Psoas muscle (tissue), 8 donors: Measurements from ENCODE around the gene PRSS22. TPM values are rescaled to one million over a fixed set of nuclear protein-coding genes. Genes with fewer than 3 reads are reported as not detected.

Source experiments
- ATAC-seq, 4 donors: fragments of 200-7000 bp; cut with Tn5 transposase; one replicate each; pipeline ENCODE4 v1.9.1; 2020; ENCODE audit warnings: moderate library complexity in 3 of 4, mild to moderate bottlenecking in 2 of 4
- DNase-seq, 2 donors: peaks; one replicate each; pipeline ENCODE4 v3.0.0-alpha.2; 2020
- H3K27ac ChIP-seq: fragments of 200-600 bp; one replicate; pipeline ENCODE4 v1.8.0; 2022
- H3K27me3 ChIP-seq, 3 donors: fragments of 200-600 bp in 1 of 3; one replicate each; pipeline versions ENCODE4 v1.6.1 to v1.8.0; 2013 to 2022; ENCODE audit warnings: low read length in 2 of 3, mild to moderate bottlenecking in 2 of 3, moderate library complexity in 1 of 3; ENCODE audit not compliant: insufficient read depth in 3 of 3
- H3K36me3 ChIP-seq, 2 donors: fragments of 200-600 bp in 1 of 2; one replicate each; pipeline versions ENCODE4 v1.6.1 to v1.8.0; 2013 to 2022; ENCODE audit warnings: low read depth in 1 of 2, mild to moderate bottlenecking in 1 of 2, moderate library complexity in 1 of 2; ENCODE audit not compliant: insufficient read depth in 1 of 2
- H3K4me1 ChIP-seq: fragments of 200-600 bp; one replicate; pipeline ENCODE4 v1.8.0; 2022
- H3K4me3 ChIP-seq: fragments of 200-600 bp; one replicate; pipeline ENCODE4 v1.8.0; 2022; ENCODE audit warnings: mild to moderate bottlenecking
- H3K9me3 ChIP-seq: fragments of 200-600 bp; one replicate; pipeline ENCODE4 v1.8.0; 2022
- WGBS, 3 donors: extraction: QIAGEN DNeasy Blood & Tissue Kit; methylation state at CpG; one replicate each; pipeline versions ENCODE4 v1.1.6 to v1.1.7; 2013; 5-methylcytosine and 5-hydroxymethylcytosine counted together
- intact Hi-C, 2 donors: fragments of 100-400 bp; cut with DNase I; formaldehyde crosslinking; loops; one replicate each; pipeline versions ENCODE4 v1.11.0 to v1.14.2; 2022
- polyA plus RNA-seq, 3 donors: library from polyadenylated mRNA; stranded (reverse); fragments of 200-250 nt; gene quantifications; one replicate each; pipeline ENCODE4 v1.2.3, GENCODE V29; 2013
- total RNA-seq, 4 donors: library from RNA; stranded (reverse); fragmentation: NEBNext Ultra II Directional in 2 of 4; extraction: Animal tissue kit (Norgen Biotek cat#: 25700) in 2 of 4; gene quantifications; one replicate each; pipeline versions ENCODE4 v1.2.1 to v1.2.4, GENCODE V29; 2021 to 2023
- TF ChIP-seq, protein P1 (sequence below): fragments of 200-600 bp; IDR thresholded peaks from one replicate; pipeline ENCODE4 v1.8.0; 2022; ENCODE audit warnings: antibody characterized with exemption
- donor health status: healthy with polysubstance abuse.
- donor health status: DM: no; HTN: no; CAD: no; lungs with moderate emphysema.
- donor health status: Bipolar disorder and iron deficiency.
- donor health status: healthy.
- donor health status: DM: yes; HTN: yes; CAD: no.
- donor health status: DM: no; HTN: no; CAD: no.
- donor health status: DM: no; HTN: no; CAD: no.
- donor health status: DM: yes; HTN: yes; CAD: no.

The PRSS22 gene
- total and polyA plus RNA-seq, 7 donors = 0.07 to 0.20 (median 0.13) TPM; not detected in 4

DNA sequence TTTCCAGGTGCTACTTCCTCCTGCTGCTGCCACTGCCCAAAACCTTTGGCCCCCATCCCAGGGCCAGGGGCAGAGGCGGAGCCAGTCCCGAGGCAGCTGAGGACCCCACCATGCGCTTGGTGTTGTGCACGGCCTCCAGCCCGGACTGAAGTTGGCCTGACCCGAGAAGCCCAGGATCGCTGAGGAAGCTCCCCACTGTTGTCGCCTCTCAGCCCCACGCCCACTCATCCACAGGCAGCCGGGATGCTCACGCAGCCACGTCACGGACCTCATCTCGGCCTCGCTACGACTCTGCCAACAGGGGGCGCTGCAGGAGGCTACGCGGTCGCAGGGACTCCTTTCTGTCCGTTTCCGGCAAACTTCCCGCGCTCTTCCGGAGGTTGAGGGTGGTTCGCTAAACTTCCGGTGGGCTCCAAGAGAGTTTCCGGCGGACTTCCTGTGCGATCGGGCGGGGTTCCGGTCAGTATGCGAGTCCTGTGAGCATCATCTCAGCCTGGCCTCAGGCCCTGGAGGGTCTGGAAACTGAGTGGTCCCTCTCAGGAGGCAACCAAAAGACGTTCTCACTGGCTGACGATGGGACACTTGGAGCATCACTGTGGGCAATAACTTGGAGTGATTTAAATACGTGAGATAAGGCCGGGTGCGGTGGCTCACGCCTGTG lies 15.5 kb downstream of the PRSS22 start:
- ATAC-seq (peak; percentile 23 to 82 (median 58)), DNase-seq (peak; percentile 72 to 88)
- no peaks in the 10 kb centered on the region for H3K4me1 ChIP-seq
- H3K27me3 ChIP-seq = peaks cover 0 to 7% (median 3%) of the 10 kb centered on the region in 3 donors
- intact Hi-C loops = no loop called here
- no peak overlapping the region for H3K27ac ChIP-seq
- no peaks in the 10 kb centered on the region for H3K36me3 ChIP-seq
- peak overlapping the region; percentile 38 for H3K4me3 ChIP-seq
- no peaks in the 10 kb centered on the region for H3K9me3 ChIP-seq
- TF ChIP-seq, protein P1, sequence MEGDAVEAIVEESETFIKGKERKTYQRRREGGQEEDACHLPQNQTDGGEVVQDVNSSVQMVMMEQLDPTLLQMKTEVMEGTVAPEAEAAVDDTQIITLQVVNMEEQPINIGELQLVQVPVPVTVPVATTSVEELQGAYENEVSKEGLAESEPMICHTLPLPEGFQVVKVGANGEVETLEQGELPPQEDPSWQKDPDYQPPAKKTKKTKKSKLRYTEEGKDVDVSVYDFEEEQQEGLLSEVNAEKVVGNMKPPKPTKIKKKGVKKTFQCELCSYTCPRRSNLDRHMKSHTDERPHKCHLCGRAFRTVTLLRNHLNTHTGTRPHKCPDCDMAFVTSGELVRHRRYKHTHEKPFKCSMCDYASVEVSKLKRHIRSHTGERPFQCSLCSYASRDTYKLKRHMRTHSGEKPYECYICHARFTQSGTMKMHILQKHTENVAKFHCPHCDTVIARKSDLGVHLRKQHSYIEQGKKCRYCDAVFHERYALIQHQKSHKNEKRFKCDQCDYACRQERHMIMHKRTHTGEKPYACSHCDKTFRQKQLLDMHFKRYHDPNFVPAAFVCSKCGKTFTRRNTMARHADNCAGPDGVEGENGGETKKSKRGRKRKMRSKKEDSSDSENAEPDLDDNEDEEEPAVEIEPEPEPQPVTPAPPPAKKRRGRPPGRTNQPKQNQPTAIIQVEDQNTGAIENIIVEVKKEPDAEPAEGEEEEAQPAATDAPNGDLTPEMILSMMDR = peak; percentile 33
- WGBS, 3 donors = 24 to 37% (median 35%) methylated on average over 40 of the region's 40 CpGs

DNA sequence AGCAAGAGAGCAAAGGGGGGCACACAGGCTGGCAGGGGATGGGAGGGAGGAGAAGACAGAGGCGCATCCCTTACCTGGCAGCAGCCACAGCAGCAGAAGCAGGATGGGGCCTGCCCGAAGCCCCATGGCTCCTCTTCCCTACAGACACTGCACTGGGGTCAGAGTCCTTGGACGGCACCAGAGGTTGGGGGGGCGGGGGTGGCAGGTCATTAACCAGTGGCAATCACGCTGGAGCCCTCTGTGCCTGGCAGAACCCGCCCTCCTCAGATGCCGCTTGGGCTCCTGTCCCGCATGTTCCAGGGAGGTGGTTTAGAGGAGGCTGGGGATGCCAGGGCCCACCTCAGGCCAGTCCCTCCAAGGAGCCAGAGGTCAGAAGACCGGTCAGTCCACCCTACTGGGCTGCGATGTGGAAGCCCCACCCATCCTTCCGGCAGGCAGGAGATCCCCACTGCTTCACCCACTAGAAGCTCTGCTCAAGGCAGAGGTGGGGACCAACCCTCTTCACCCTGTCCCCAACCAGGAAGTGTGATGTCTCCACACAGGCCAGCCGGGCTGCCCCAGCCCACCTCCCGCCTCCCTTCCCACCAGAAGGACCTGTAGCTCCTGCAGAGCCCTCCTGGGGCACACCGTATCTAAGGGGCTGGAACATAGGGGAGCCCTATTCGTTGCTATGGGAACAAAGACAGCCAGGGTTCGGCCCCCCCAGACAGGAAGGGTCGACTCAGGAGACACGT lies 16.2 kb downstream of the PRSS22 start:
- ATAC-seq = peak in 2 of 4 donors; percentile 14 to 44
- Histone ChIP-seq H3K27me3 (peaks cover 0 to 7% (median 0%) of the 10 kb centered on the region in 3 donors), H3K36me3 (no peaks in the 10 kb centered on the region), H3K9me3 (no peaks in the 10 kb centered on the region), H3K27ac (no peak overlapping the region), H3K4me1 (no peaks in the 10 kb centered on the region), H3K4me3 (peak overlapping the region; percentile 38)
- TF ChIP-seq, protein P1 = no peak
- DNase-seq = peak in 1 of 2 donors; percentile 44
- intact Hi-C loops = no loop called here
- 71 to 78% (median 75%) methylated on average over 18 of the region's 18 CpGs for whole genome bisulfite sequencing, 3 donors

DNA sequence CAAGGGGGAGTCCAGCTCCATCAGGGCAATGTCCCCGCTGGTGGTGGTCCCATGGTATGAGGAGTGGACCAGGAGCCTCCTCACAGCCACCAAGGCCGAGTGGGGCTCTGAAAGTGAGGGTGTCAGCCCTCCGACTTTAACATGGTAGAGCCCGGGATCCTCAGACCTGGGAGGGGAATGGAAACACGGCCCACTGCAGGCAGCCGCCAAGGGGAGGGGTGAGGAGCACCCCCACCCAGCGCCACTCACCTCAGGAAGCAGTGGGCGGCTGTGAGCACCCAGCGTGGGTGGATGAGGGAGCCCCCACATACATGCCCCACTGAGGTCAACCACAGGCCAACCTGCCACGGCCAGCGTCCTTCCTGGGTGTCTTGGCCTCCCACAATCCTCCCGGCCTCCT lies 17.1 kb downstream of the PRSS22 start:
- WGBS, 3 donors = 67 to 89% (median 79%) methylated on average over 11 to 12 of the region's 12 CpGs
- peaks cover 0 to 7% (median 0%) of the 10 kb centered on the region in 3 donors for H3K27me3 ChIP-seq
- peak in 1 of 2 donors; percentile 36 for DNase-seq

DNA sequence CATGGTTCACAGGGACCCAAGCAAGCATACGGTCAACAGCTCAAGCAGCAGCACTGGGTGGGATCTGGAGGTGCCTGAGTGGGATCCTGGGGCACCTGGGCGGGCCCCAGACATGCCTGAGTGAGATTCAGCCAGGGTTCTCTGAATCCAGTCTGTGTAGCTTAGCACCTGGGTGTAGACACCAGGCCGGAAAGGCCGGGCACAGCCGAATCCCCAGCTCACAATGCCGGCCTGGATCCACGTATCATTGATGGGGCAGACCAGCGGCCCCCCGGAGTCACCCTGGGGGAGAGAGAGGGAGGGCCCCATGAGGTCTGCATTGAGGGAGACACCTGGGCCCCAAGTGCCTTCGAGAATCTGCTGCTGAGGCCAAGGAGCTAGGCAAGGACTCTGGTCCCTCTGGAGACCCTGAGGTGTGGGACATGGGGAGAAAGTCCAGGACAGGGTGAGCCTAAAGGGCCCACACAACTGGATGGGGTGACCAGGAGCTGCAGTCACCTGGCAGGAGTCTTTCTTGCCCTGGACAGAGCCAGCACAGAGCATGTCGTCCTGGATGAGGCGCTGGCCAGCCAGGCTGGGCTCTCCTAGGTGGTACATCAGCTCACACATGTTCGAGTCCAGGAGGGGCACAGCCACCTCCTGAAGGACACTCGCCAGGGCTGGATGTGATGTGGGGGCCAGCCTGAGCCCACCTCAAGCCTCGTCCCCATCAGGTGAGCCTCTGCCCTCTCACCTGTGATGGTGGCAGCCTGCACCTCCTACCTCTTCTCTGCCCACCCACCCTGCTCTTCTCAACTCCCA lies 18.1 kb downstream of the PRSS22 start:
- Histone ChIP-seq H3K4me3 (no peak overlapping the region), H3K9me3 (no peaks in the 10 kb centered on the region), H3K36me3 (no peaks in the 10 kb centered on the region), H3K27ac (no peak overlapping the region), H3K27me3 (peaks cover 0 to 7% (median 0%) of the 10 kb centered on the region in 3 donors), H3K4me1 (no peaks in the 10 kb centered on the region)
- peak in 1 of 2 donors; percentile 30 for DNase-seq
- intact Hi-C loops = no loop called here
- TF ChIP-seq, protein P1 = no peak
- no peak for ATAC-seq
- WGBS, 3 donors = 82 to 83% (median 82%) methylated on average over 15 of the region's 15 CpGs

More for the DNA sequence above, 17.1 kb downstream of the PRSS22 start:
- Histone ChIP-seq H3K36me3 (no peaks in the 10 kb centered on the region), H3K4me3 (no peak overlapping the region), H3K9me3 (no peaks in the 10 kb centered on the region), H3K4me1 (no peaks in the 10 kb centered on the region), H3K27ac (no peak overlapping the region)
- intact Hi-C loops = no loop called here
- ATAC-seq = no peak
- TF ChIP-seq, protein P1 = no peak
